Activated CD8-positive, alpha-beta memory T cell treated with anti-CD3 and anti-CD28 coated beads, Interleukin-2, amount 50 U/mL, for 1 hour (primary cell): Measurements from ENCODE around the gene ZC3H6.

Source experiments
- DNase-seq: peaks from one replicate; pipeline ENCODE4 v3.0.0-alpha.2; 2020; ENCODE audit errors: extremely low read depth

The ZC3H6 gene, protein sequence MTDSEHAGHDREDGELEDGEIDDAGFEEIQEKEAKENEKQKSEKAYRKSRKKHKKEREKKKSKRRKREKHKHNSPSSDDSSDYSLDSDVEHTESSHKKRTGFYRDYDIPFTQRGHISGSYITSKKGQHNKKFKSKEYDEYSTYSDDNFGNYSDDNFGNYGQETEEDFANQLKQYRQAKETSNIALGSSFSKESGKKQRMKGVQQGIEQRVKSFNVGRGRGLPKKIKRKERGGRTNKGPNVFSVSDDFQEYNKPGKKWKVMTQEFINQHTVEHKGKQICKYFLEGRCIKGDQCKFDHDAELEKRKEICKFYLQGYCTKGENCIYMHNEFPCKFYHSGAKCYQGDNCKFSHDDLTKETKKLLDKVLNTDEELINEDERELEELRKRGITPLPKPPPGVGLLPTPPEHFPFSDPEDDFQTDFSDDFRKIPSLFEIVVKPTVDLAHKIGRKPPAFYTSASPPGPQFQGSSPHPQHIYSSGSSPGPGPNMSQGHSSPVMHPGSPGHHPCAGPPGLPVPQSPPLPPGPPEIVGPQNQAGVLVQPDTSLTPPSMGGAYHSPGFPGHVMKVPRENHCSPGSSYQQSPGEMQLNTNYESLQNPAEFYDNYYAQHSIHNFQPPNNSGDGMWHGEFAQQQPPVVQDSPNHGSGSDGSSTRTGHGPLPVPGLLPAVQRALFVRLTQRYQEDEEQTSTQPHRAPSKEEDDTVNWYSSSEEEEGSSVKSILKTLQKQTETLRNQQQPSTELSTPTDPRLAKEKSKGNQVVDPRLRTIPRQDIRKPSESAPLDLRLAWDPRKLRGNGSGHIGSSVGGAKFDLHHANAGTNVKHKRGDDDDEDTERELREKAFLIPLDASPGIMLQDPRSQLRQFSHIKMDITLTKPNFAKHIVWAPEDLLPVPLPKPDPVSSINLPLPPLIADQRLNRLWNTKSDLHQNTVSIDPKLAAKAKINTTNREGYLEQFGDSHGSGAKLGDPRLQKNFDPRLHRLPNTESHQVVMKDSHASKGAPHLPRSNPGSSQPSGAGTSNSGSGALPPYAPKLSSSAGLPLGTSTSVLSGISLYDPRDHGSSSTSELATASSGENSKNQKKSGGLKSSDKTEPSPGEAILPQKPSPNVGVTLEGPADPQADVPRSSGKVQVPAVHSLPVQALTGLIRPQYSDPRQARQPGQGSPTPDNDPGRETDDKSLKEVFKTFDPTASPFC

DNA sequence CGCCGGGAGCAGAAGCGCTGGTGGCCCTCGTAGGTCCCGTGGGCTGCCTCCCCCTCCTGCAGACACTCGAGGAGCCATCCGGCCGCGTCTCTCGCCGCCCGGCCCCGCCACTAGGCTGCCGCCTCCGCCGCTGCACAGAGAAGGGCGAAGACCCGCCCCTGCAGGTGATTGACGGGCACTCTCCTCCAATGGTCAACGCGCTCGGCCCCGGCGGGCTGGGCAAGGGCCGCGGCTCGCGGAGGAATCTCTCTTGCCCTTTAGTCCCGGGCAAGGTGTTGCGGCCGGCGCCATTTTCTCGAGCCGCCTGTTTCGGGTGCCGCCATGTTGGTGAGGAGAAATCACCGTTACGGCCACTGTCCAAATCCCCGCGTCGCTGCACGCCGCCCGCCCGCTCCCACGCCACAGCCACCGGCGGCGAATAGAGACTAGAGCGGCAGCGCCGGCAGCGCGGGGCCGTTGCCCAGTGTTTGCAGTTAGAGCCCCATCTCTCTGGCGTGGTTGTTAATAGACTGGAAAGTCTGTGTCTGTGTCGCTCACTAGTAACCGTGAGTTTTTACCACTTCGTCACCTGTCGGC, at the start of gene ZC3H6:
Gene ZC3H6 (plus strand): TSS at position 287 of the 576 bp plus-strand sequence. CDS start 398 bp downstream, outside the sequence.
- DNase-seq: peak; percentile 95

- no peak for DNase-seq
Measured at GRCh38 chr2:112229348-112229747, 46.0 kb upstream of the ZC3H6 start.

DNA sequence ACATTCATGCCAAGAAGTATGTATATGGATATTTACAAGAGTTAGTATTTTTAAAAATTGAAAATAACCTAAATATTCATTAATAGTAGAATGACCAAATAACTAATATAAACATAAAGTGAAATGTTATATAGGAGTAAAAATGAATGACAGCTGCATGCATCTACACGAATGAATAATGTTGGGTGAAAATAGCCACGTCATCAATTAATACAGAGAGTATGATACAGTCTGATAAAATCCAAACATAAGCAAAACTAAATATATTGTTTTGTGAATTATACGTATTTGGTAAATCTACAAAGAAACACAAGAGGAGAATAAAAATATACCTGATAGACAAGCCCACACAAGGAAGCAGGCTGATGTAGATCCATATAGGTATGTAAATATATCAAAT, 45.0 kb upstream of the ZC3H6 start:
- DNase-seq: no peak

DNA sequence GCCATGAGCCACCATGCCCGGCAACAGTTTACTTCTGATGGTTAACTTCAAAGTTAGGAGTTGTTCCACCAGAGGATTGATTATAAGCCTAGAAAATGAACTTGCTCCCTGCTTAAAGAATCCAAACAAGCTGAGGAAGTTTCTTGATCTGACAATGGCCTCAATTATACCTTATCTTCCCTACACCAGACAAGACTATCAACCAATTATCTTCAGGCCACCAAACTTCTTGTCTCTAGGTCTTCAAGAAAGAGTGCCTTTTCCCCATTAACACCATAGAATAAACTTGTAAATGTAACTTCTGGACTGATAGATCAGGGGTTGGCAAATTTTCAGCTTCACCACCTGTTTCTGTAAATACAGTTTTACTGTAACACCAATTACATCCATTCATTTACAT, 35.5 kb upstream of the ZC3H6 start:
- no peak for DNase-seq

DNA sequence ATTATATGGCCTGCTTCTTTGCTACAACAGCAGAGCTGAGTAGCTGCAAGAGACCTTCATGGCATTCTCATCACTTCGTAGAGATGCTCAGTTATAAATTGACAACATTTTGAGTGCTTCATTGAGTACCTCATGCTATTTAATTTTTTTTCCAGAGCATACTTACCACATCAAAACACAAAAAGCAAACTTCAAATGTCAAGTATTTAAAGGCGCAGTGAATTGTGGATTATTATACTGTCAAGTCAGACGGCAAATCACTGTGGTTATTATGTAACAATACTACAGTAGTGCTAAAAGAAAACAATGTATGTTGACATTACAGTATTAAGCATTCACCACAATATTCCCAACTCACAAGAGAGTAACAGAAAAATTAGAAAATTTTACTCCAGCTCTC, 33.0 kb upstream of the ZC3H6 start:
- DNase-seq: no peak

- DNase-seq: no peak
Measured at GRCh38 chr2:112243233-112243632, 32.2 kb upstream of the ZC3H6 start.

DNA sequence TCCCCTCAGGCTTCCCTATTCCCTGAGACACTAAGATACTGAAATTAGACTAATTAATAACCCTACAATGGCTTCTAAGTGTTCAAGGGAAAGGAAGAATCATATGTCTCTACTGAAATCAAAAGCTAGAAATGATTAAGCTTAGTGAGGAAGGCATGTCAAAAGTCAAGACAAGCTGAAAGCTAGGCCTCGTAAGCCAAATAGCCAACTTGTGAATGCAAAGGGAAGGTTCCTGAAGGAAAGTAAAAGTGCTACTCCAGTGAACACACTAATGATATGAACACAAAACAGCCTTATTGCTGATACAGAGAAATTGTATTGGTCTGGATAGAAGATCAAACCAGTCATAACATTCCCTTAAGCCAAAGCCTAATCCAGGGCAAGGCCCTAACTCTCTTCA, 30.5 kb upstream of the ZC3H6 start:
- DNase-seq: no peak

- DNase-seq: no peak
Measured at GRCh38 chr2:112251271-112251670, 24.1 kb upstream of the ZC3H6 start.

DNA sequence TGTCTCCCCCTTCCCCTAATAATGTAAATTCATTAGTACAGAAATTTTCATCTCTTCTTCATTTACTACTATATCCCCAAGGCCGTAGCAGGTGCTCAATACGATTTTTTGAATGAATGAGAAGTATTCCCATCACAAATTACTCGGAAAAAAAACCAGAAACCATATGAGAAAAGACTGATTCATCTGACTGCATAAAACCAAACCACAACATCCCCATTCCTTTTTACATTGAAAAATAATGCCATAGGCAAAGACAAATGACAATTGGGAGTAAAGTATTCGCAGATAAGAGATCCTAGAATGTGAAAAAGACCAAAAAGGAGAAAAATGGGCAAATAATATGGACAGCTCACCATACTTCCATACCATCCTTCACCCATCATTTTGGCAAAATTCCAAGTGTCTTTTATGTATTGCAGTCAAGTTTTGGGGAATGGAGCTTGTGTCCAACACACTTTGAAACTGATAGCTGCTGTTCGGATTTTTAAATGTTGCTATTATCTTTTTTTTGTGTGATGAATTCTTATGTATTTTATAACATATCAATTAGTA, 22.1 kb upstream of the ZC3H6 start:
- no peak for DNase-seq

DNA sequence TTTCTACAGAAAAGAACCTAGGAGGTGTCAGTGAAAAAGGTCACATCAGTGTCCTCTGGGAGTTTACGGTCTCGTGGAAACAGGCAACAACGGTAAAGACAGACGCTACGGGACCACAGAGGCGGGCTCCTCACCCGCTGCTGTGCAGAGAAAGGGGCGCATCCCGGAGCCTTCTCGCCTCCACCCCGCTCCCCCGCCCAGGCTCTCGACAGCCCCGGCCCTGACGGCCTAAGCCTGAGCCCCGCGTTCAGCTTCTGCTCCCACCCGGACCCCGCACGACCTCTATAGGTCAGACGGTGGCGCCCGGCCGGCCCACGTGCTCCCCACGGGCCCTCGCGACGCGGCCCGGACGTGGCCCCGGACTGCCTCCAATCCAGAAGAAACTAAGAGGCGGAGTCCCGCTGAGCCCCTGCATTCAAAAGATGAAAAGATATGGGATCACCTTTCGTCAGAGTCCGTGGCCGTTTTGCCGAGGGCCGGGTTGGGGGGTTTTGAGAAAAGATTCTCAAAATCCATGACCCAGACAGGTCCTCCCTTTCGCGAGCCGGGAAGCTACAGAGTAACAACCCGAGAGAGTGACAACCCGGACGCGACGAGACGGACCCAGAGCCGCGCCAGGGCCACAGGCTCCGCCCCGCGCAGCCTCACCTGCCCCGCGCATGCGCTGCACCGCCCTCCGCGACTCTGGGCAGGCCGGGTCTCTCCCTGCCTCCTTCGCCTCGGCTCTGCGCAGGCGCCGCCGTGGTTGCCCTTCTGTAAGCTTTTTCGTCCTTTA, 20.7 kb upstream of the ZC3H6 start, which contains the start of gene ZC3H8:
Gene ZC3H8 (minus strand): TSS at position 577 of the 775 bp plus-strand sequence. CDS start 61 bp downstream, at position 516.
- peak; percentile 84 for DNase-seq

- DNase-seq: no peak
Measured at GRCh38 chr2:112255875-112256274, 19.5 kb upstream of the ZC3H6 start.

DNA sequence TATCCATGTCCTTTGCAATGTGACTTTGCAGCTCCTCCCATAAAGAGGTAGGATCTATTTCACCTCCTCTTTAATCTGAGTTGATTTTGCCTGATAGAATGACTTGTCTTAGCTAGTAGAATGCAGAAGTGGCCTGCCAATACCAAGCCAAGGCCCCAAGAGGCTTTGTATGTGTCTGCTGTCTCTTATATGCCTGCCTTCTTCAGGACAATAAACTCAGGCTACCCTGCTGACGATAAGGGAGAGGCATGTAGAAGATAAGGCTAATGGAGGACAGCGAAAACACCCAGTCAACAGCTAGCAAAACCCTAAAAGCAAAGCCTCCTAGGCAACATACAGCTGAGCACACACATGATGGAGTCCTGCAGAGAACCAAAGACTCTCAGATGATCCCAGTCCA, 18.7 kb upstream of the ZC3H6 start:
- DNase-seq: no peak

GRCh38 chr2:112257575-112257974, 17.8 kb upstream of the ZC3H6 start:
- DNase-seq: no peak

GRCh38 chr2:112259509-112260294, 15.7 kb upstream of the ZC3H6 start:
- peak; percentile 70 for DNase-seq

DNA sequence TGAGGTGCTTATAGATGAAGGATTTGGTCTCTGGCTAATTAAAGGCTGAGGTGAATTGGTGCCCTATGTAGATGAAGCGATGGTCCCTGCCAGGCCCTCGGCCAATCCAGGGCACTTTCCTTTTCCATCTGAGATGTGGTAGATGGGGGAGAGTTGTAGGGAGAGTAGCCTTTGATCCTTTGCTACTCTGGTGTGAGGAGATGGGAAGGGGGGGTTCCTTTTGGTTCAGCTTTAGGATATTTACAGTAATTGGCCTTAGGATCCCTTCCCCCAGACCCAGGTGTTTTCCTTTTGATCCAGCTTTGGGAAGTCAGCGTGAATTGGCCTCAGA, 15.1 kb upstream of the ZC3H6 start:
- DNase-seq: no peak

- no peak for DNase-seq
Measured at GRCh38 chr2:112262876-112263275, 12.5 kb upstream of the ZC3H6 start.

GRCh38 chr2:112268547-112268946, 6.8 kb upstream of the ZC3H6 start:
- no peak for DNase-seq

GRCh38 chr2:112272669-112273068, 2.7 kb upstream of the ZC3H6 start:
- no peak for DNase-seq

- DNase-seq: no peak
Measured at GRCh38 chr2:112273349-112273748, 2.0 kb upstream of the ZC3H6 start.
